A673 (cell line): Measurements from ENCODE around the gene BTBD9. TPM values are rescaled to one million over a fixed set of nuclear protein-coding genes. Genes with fewer than 3 reads are reported as not detected.
"Not testable (repeated sequence)": the region's sequence is repeated elsewhere in the genome, so short reads cannot be mapped to it uniquely, and the experiment has no call there.

Experiments
- BruUV-seq: library from RNA; stranded (reverse); fragments of 400-500 nt; replicated peaks from 2 replicates; lab custom pipeline; 2021; lab: Mats Ljungman, UMichigan
- CTCF ChIA-PET: fragments of 300-600 bp; sonication (Branson Sonifier 250); formaldehyde crosslinking; loops from one replicate; lab custom pipeline; 2022; ENCODE audit warnings: antibody characterized with exemption; lab: Charles Lee
- POLR2A ChIA-PET: fragments of 300-600 bp; sonication (Branson Sonifier 250); formaldehyde crosslinking; loops from one replicate; lab custom pipeline; 2022; ENCODE audit warnings: antibody characterized with exemption; ENCODE audit not compliant: low non-redundant PET; lab: Charles Lee
- DNase-seq: peaks from one replicate; pipeline ENCODE4 v3.0.0-alpha.2; 2015; ENCODE audit warnings: low spot score
- H3K27ac ChIP-seq: fragments of 200-600 bp; sonication (generic); 2 replicates; pipeline ENCODE4 v1.5.1; 2016; ENCODE audit warnings: mixed run types, low read depth, mild to moderate bottlenecking, mixed read lengths, antibody characterized with exemption, low read length; ENCODE audit not compliant: poor library complexity, severe bottlenecking
- H3K27me3 ChIP-seq: fragments of 200-600 bp; sonication (generic); replicated peaks from 2 replicates; pipeline ENCODE4 v1.6.1; 2017; ENCODE audit warnings: mixed run types, low read depth, mild to moderate bottlenecking, mixed read lengths, antibody characterized with exemption, low read length; ENCODE audit not compliant: insufficient read depth, poor library complexity
- H3K36me3 ChIP-seq: fragments of 200-600 bp; sonication (generic); 2 replicates; pipeline ENCODE4 v1.6.1; 2016; ENCODE audit warnings: mixed run types, mild to moderate bottlenecking, mixed read lengths, antibody characterized with exemption, low read length; ENCODE audit not compliant: insufficient read depth, poor library complexity, severe bottlenecking
- H3K4me1 ChIP-seq: fragments of 200-600 bp; sonication (generic); 2 replicates; pipeline ENCODE4 v1.6.1; 2017; ENCODE audit warnings: mixed run types, mild to moderate bottlenecking, mixed read lengths, antibody characterized with exemption, low read length; ENCODE audit not compliant: insufficient read depth, poor library complexity, severe bottlenecking
- H3K4me3 ChIP-seq: fragments of 200-600 bp; sonication (generic); 2 replicates; pipeline ENCODE4 v1.5.1; 2016; ENCODE audit warnings: low read depth, mixed run types, mild to moderate bottlenecking, mixed read lengths, low read length; ENCODE audit not compliant: poor library complexity, severe bottlenecking
- H3K9me3 ChIP-seq: fragments of 200-600 bp; sonication (generic); 2 replicates; pipeline ENCODE4 v1.6.1; 2016; ENCODE audit warnings: mixed run types, low read depth, mild to moderate bottlenecking, mixed read lengths, antibody characterized with exemption, low read length; ENCODE audit not compliant: poor library complexity, severe bottlenecking
- CTCF ChIP-seq: fragments of 300-800, 200-600 bp; sonication (generic); conservative IDR thresholded peaks from 2 replicates; pipeline ENCODE4 v1.5.1; 2017; ENCODE audit warnings: low read depth, mild to moderate bottlenecking, antibody characterized with exemption, low read length, moderate library complexity, mixed read lengths
- EZH2 ChIP-seq: fragments of 200-600 bp; sonication (generic); IDR thresholded peaks from 2 replicates; pipeline ENCODE4 v1.6.1; 2017; ENCODE audit warnings: borderline replicate concordance, low read depth, mild to moderate bottlenecking, mixed read lengths, antibody characterized with exemption, low read length; ENCODE audit not compliant: poor library complexity, severe bottlenecking
- intact Hi-C: fragments of 100-400 bp; cut with micrococcal nuclease; formaldehyde crosslinking; loops from one replicate; pipeline ENCODE4 v1.10.0; 2022; ENCODE audit not compliant: unreplicated experiment
- total RNA-seq: library from RNA; stranded (reverse); gene quantifications from 2 replicates; pipeline ENCODE4 v1.2.3, GENCODE V29; 2021

The BTBD9 gene
- total RNA-seq, 1 experiment from 2014 or later: 8.0 TPM

GRCh38 chr6:38427492-38428210, 212.1 kb downstream of the BTBD9 start:
- H3K36me3 ChIP-seq: no peaks in the 10 kb centered on the region
- CTCF ChIA-PET: no interaction called here
- POLR2A ChIA-PET: no interaction called here
- DNase-seq: no peak
- H3K4me3 ChIP-seq: no peak overlapping the region
- H3K4me1 ChIP-seq: no peaks in the 10 kb centered on the region
- no peak for TF ChIP-seq CTCF
- no peak for TF ChIP-seq EZH2
- H3K27ac ChIP-seq: no peak overlapping the region
- H3K27me3 ChIP-seq: no peaks in the 10 kb centered on the region
- no TSS peak for BruUV-seq
- no peaks in the 10 kb centered on the region for H3K9me3 ChIP-seq
- intact Hi-C loops: no loop called here

GRCh38 chr6:38425788-38426488, 213.8 kb downstream of the BTBD9 start:
- H3K4me3 ChIP-seq, intact Hi-C loops, H3K9me3 ChIP-seq, POLR2A ChIA-PET, CTCF ChIA-PET, DNase-seq, H3K27ac ChIP-seq, H3K27me3 ChIP-seq, H3K4me1 ChIP-seq, H3K36me3 ChIP-seq, BruUV-seq: not testable (repeated sequence)

GRCh38 chr6:38423746-38424145, 216.0 kb downstream of the BTBD9 start:
- Histone ChIP-seq H3K27me3 (no peaks in the 10 kb centered on the region), H3K4me3 (no peak overlapping the region), H3K4me1 (no peaks in the 10 kb centered on the region), H3K9me3 (no peaks in the 10 kb centered on the region), H3K27ac (no peak overlapping the region), H3K36me3 (no peaks in the 10 kb centered on the region)
- intact Hi-C loops: no loop called here
- BruUV-seq: no TSS peak
- TF ChIP-seq CTCF: no peak
- no peak for TF ChIP-seq EZH2
- ChIA-PET CTCF (no interaction called here), POLR2A (no interaction called here)
- no peak for DNase-seq
